Measurements from ENCODE around the gene DDIAS.

GRCh38 chr11:82906931-82907330 is 5.4 kb downstream of the DDIAS start:
- TF ChIP-seq POLR2A (IDR thresholded peaks at IDR 0.05) (no peak), CTCF (IDR thresholded peaks at IDR 0.05) (no peak)

Measured in lower leg skin (tissue), 3 donors.